Stomach (tissue), 9 donors: ENCODE measurements around the gene GOT2. TPM values are rescaled to one million over a fixed set of nuclear protein-coding genes. Genes with fewer than 3 reads are reported as not detected.
"Not testable (repeated sequence)": the region's sequence is repeated elsewhere in the genome, so short reads cannot be mapped to it uniquely, and the experiment has no call there.

Experiments used
- DNase-seq, 2 donors: peaks; one replicate each; pipeline versions ENCODE4 v3.0.0 to v3.0.0-alpha.2; 2013 to 2019
- H3K27ac ChIP-seq, 5 donors: fragments of 200-600 bp in 4 of 5; sonication (generic) in 4 of 5; one replicate each; pipeline ENCODE4 v1.5.1; 2013 to 2019; ENCODE audit warnings: mild to moderate bottlenecking in 1 of 5, moderate library complexity in 1 of 5
- H3K27me3 ChIP-seq, 3 donors: fragments of 200-600 bp; sonication (generic); one replicate each; pipeline ENCODE4 v1.5.1; 2017 to 2019; ENCODE audit warnings: mixed run types in 1 of 3
- H3K36me3 ChIP-seq, 4 donors: fragments of 200-600 bp; sonication (generic); 1 replicate in 3 of 4; 2 replicates in 1 of 4; pipeline ENCODE4 v1.5.1; 2016 to 2019
- H3K4me1 ChIP-seq, 4 donors: fragments of 200-600 bp; sonication (generic); one replicate each; pipeline ENCODE4 v1.5.1; 2016 to 2019
- H3K4me3 ChIP-seq, 4 donors: fragments of 200-600 bp; sonication (generic) in 3 of 4; one replicate each; pipeline ENCODE4 v1.5.1; 2016 to 2019; ENCODE audit warnings: mild to moderate bottlenecking in 1 of 4
- H3K9me3 ChIP-seq, 4 donors: fragments of 200-600 bp; sonication (generic); one replicate each; pipeline ENCODE4 v1.5.1; 2016 to 2019
- CTCF ChIP-seq, 7 experiments: fragments of 450-650 bp in 4 of 7; fragments of 200-600 bp in 3 of 7; sonication (generic) in 3 of 7; IDR thresholded peaks; one replicate each; pipeline ENCODE4 v1.5.1; 2016 to 2019; ENCODE audit warnings: antibody characterized with exemption in 7 of 7, control low read depth in 2 of 7, mild to moderate bottlenecking in 1 of 7
- EP300 ChIP-seq: sonication (generic); formaldehyde crosslinking; IDR thresholded peaks from one replicate; pipeline ENCODE4 v1.6.1; 2017; ENCODE audit warnings: antibody characterized with exemption
- POLR2A ChIP-seq, 4 donors: fragments of 450-650 bp; IDR thresholded peaks; one replicate each; pipeline ENCODE4 v1.6.1; 2016; ENCODE audit warnings: antibody characterized with exemption in 4 of 4, control low read depth in 2 of 4, mild to moderate bottlenecking in 1 of 4, moderate library complexity in 1 of 4
- POLR2AphosphoS5 ChIP-seq, 3 donors: sonication (generic); formaldehyde crosslinking; IDR thresholded peaks; one replicate each; pipeline ENCODE4 v1.6.1; 2016; ENCODE audit warnings: antibody characterized with exemption in 3 of 3
- WGBS, 5 donors: extraction: QIAGEN DNeasy Blood & Tissue Kit in 3 of 5; methylation state at CpG; one replicate each; pipeline versions ENCODE4 v1.1.5 to v1.1.7; 2013 to 2018; 5-methylcytosine and 5-hydroxymethylcytosine counted together
- intact Hi-C: fragments of 100-400 bp; cut with DNase I; formaldehyde crosslinking; loops from one replicate; pipeline ENCODE4 v1.15.1; 2023; ENCODE audit warnings: low total_unique reads
- polyA plus RNA-seq, 3 donors: library from polyadenylated mRNA; stranded (reverse); fragments of 200-250 nt; gene quantifications; one replicate each; pipeline ENCODE4 v1.2.3, GENCODE V29; 2013
- total RNA-seq, 5 donors: library from RNA; depleted of rRNA; stranded (reverse); fragments of >200 nt; gene quantifications; one replicate each; pipeline versions ENCODE4 v1.1.0 to v1.2.3, GENCODE V29; 2014 to 2016
- donor health status: healthy with polysubstance abuse.
- donor health status: Bipolar disorder and iron deficiency.
- donor health status: healthy.

The GOT2 gene
- total and polyA plus RNA-seq, 8 donors, result 43.7 to 96.9 (median 57.1) TPM

- no peaks in the 10 kb centered on the region for H3K36me3 ChIP-seq
- H3K9me3 ChIP-seq, result no peaks in the 10 kb centered on the region
- DNase-seq, result no peak
- 47 to 60% (median 52%) methylated on average over 7 of the region's 7 CpGs for WGBS, 5 donors
- H3K4me1 ChIP-seq, result no peaks in the 10 kb centered on the region
- TF ChIP-seq EP300 (no peak), POLR2AphosphoS5 (IDR thresholded peaks at IDR 0.05) (no peak), POLR2A (IDR thresholded peaks at IDR 0.05) (no peak), CTCF (IDR thresholded peaks at IDR 0.05) (no peak)
- no peaks in the 10 kb centered on the region for H3K27me3 ChIP-seq
- intact Hi-C loops, result no loop called here
- H3K27ac ChIP-seq, result no peak overlapping the region
- H3K4me3 ChIP-seq, result no peak overlapping the region
These were observed 10.4 kb upstream of the GOT2 start for GRCh38 chr16:58744497-58744896.

- no peaks in the 10 kb centered on the region for H3K9me3 ChIP-seq
- no peak overlapping the region for H3K27ac ChIP-seq
- H3K27me3 ChIP-seq, result no peaks in the 10 kb centered on the region
- H3K4me1 ChIP-seq, result no peaks in the 10 kb centered on the region
- intact Hi-C loops, result no loop called here
- H3K4me3 ChIP-seq, result no peak overlapping the region
- H3K36me3 ChIP-seq, result no peaks in the 10 kb centered on the region
- no peak for DNase-seq
- TF ChIP-seq EP300 (no peak), POLR2A (IDR thresholded peaks at IDR 0.05) (no peak), POLR2AphosphoS5 (IDR thresholded peaks at IDR 0.05) (no peak), CTCF (IDR thresholded peaks at IDR 0.05) (no peak)
These were observed 7.9 kb upstream of the GOT2 start for GRCh38 chr16:58741976-58742375.

- no peaks in the 10 kb centered on the region for H3K27me3 ChIP-seq
- no peak overlapping the region for H3K27ac ChIP-seq
- no peak overlapping the region for H3K4me3 ChIP-seq
- intact Hi-C loops, result no loop called here
- H3K36me3 ChIP-seq, result no peaks in the 10 kb centered on the region
- H3K4me1 ChIP-seq, result no peaks in the 10 kb centered on the region
- DNase-seq, result no peak
- WGBS, 5 donors, result 62 to 73% (median 71%) methylated on average over 3 of the region's 3 CpGs
- no peaks in the 10 kb centered on the region for H3K9me3 ChIP-seq
- no peak for TF ChIP-seq CTCF (IDR thresholded peaks at IDR 0.05)
These were observed 7.0 kb upstream of the GOT2 start for GRCh38 chr16:58741166-58741565.

GRCh38 chr16:58738672-58739296 is 4.7 kb upstream of the GOT2 start:
- WGBS, 5 donors, result 83 to 91% (median 86%) methylated on average over 5 of the region's 5 CpGs
- intact Hi-C loops, result no loop called here
- H3K27ac ChIP-seq, result no peak overlapping the region

GRCh38 chr16:58736341-58736740 is 2.2 kb upstream of the GOT2 start:
- WGBS, 5 donors, result 77 to 91% (median 82%) methylated on average over 3 of the region's 3 CpGs
- H3K9me3 ChIP-seq, DNase-seq, H3K27ac ChIP-seq, H3K4me3 ChIP-seq, intact Hi-C loops, H3K36me3 ChIP-seq, H3K27me3 ChIP-seq: not testable (repeated sequence)
- peaks cover 8 to 30% (median 23%) of the 10 kb centered on the region in 4 donors for H3K4me1 ChIP-seq

More at GRCh38 chr16:58738672-58739296, 4.7 kb upstream of the GOT2 start:
- Histone ChIP-seq H3K27me3 (no peaks in the 10 kb centered on the region), H3K9me3 (no peaks in the 10 kb centered on the region), H3K4me3 (no peak overlapping the region), H3K4me1 (peaks cover 0 to 7% (median 6%) of the 10 kb centered on the region in 4 donors), H3K36me3 (no peaks in the 10 kb centered on the region)
- TF ChIP-seq POLR2AphosphoS5 (IDR thresholded peaks at IDR 0.05) (no peak), POLR2A (IDR thresholded peaks at IDR 0.05) (no peak), CTCF (IDR thresholded peaks at IDR 0.05) (no peak), EP300 (no peak)
- DNase-seq, result no peak
